Measurements from ENCODE around the gene RUVBL2.

Gene RUVBL2

DNA sequence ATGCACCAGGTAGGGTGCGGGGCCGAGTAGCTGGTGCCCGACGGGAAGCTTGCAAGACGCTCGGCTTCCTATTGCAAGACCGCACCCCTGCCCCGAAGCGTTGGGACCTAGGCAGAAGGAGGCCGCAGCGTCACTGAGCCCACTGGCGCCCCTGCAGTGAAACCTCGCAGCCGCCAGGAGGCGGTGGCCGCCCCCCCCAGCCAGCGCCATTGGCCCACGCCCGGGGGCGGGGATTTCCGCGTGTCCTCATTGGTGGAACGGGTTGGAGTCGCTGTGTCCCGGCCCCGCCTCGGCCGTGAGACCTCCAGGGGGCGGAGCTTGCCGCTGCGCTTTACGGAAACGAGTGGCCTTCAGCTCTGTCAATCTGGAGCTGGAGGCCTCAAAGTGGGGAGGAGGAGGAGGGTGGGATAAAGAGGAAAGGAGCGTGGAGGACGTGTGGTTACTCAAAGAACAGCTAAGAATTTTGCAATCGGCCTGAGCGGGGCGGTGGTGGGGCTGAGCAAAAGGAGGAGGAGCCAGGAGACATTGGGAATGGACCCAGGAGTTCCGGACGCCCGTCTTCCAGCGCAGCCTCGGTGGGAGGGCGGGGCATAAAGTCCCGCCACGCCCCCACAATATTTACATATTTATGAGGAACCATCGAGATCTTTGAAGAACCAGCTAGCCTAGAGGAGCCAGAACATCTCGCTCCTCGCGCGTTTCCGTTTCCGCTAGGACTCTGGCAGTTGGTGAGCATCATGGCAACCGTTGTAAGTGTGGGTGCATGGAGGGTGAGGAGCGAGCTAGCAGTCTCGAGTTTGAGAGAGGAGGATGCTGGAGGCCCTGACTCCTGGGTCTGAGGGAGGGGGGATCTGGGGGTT lies at the start of gene RUVBL2, which contains the start of gene GYS1:
Gene RUVBL2, plus strand, starts transcription at position 713 of the 860 bp plus-strand sequence. Its CDS starts 25 bp downstream, at position 738.
Gene GYS1, minus strand, starts transcription at position 135 of the 860 bp plus-strand sequence. CDS start 197 bp downstream, outside the sequence.
- no peaks in the 10 kb centered on the region for H3K9me3 ChIP-seq (ENCODE audit: control insufficient read depth, insufficient read depth, low read depth, low read length)
- H3K4me1 ChIP-seq (ENCODE audit: control insufficient read depth, insufficient read depth, low read length), result peaks cover 16% of the 10 kb centered on the region; the same call in 1 of the 2 replicates
- H3K9ac ChIP-seq (ENCODE audit: low read length), result peak within 1 kb of the TSS; percentile 81
- peaks cover 18% of the 10 kb centered on the region for H3K36me3 ChIP-seq (ENCODE audit: control insufficient read depth, insufficient read depth, low read length)
- peak within 1 kb of the TSS; percentile 98 for H3K4me3 ChIP-seq (ENCODE audit: low read depth, low read length)
- peak within 1 kb of the TSS; percentile 68; the same call in 1 of the 2 replicates for H3K27ac ChIP-seq (ENCODE audit: low read depth, low read length)
- no peaks in the 10 kb centered on the region for H3K27me3 ChIP-seq (ENCODE audit: control insufficient read depth, insufficient read depth, low read length)

GRCh38 chr19:48945415-48945814 lies 48.3 kb upstream of the RUVBL2 start:
- no peak overlapping the region for H3K27ac ChIP-seq (ENCODE audit: low read depth, low read length)
- H3K36me3 ChIP-seq (ENCODE audit: control insufficient read depth, insufficient read depth, low read length), result no peaks in the 10 kb centered on the region
- no peaks in the 10 kb centered on the region for H3K27me3 ChIP-seq (ENCODE audit: control insufficient read depth, insufficient read depth, low read length)
- no peak overlapping the region for H3K9ac ChIP-seq (ENCODE audit: low read length)
- H3K9me3 ChIP-seq (ENCODE audit: control insufficient read depth, insufficient read depth, low read depth, low read length), result no peaks in the 10 kb centered on the region
- H3K4me3 ChIP-seq (ENCODE audit: low read depth, low read length), result no peak overlapping the region
- H3K4me1 ChIP-seq (ENCODE audit: control insufficient read depth, insufficient read depth, low read length), result no peaks in the 10 kb centered on the region

DNA sequence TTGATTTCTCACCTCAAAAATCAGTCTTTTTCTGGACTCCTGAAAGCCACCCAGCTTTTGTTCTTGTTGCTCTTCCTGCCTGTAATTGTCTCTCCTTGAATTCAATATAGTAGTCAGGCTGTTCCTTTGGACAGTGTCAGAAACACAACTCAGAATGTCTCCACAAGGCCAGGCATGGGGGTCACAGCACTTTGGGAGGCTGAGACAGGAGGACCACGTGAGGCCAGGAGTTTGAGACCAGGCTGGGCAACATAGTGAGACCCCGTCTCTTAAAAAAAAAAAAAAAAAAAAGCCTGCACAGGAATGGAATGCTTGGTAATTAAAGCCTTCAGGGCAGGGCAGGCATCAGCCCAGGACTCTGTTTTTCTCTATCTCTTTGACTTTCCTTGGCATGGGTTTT lies 47.9 kb upstream of the RUVBL2 start:
- H3K36me3 ChIP-seq (ENCODE audit: control insufficient read depth, insufficient read depth, low read length), result no peaks in the 10 kb centered on the region
- H3K27me3 ChIP-seq (ENCODE audit: control insufficient read depth, insufficient read depth, low read length), result no peaks in the 10 kb centered on the region
- H3K4me1 ChIP-seq (ENCODE audit: control insufficient read depth, insufficient read depth, low read length), result no peaks in the 10 kb centered on the region
- H3K27ac ChIP-seq (ENCODE audit: low read depth, low read length), result no peak overlapping the region
- H3K9ac ChIP-seq (ENCODE audit: low read length), result no peak overlapping the region
- no peaks in the 10 kb centered on the region for H3K9me3 ChIP-seq (ENCODE audit: control insufficient read depth, insufficient read depth, low read depth, low read length)
- no peak overlapping the region for H3K4me3 ChIP-seq (ENCODE audit: low read depth, low read length)

DNA sequence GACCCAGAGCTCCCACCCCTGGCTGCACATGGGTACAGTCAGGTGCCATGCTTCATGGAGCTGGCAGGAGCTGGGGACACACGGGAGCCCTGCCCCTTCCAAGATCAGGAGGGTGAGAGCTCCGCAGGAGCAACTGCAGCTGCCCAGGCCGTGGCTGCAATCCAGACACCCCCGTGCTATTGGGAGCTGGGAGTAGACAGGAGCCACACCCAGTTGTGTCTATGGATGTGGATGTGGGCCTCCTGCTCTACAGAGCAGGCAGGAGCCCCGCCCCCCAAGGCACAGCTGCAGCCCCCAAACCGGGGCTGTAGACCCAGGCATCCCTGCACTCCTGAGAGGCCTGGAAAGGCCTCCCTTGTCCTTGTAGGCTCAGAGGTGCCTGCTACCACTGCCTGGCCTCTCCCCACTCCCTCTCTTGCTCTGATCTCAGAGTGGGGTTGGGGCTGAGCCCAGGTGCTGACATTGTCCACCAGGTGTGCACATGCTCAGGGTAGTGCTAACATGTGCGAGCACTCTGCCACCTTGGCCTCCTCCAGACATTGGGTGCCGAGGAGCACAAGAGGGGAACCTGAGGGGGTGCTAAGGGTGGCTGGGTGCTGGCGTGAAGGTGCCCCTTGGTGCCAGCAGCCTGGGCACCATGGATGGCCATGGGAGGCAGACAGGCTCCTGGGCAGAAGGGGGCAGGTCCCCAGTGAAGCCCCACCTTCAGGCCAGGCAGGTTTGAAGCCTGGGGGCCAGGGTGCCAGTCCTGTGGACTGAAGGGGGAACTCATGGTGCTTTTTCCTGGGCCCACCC lies 47.0 kb upstream of the RUVBL2 start:
- Histone ChIP-seq H3K9me3 (ENCODE audit: control insufficient read depth, insufficient read depth, low read depth, low read length) (no peaks in the 10 kb centered on the region), H3K27ac (ENCODE audit: low read depth, low read length) (no peak overlapping the region), H3K4me1 (ENCODE audit: control insufficient read depth, insufficient read depth, low read length) (no peaks in the 10 kb centered on the region), H3K36me3 (ENCODE audit: control insufficient read depth, insufficient read depth, low read length) (no peaks in the 10 kb centered on the region), H3K9ac (ENCODE audit: low read length) (no peak overlapping the region), H3K4me3 (ENCODE audit: low read depth, low read length) (no peak overlapping the region), H3K27me3 (ENCODE audit: control insufficient read depth, insufficient read depth, low read length) (no peaks in the 10 kb centered on the region)

- no peak overlapping the region for H3K9ac ChIP-seq (ENCODE audit: low read length)
- H3K9me3 ChIP-seq (ENCODE audit: control insufficient read depth, insufficient read depth, low read depth, low read length), result no peaks in the 10 kb centered on the region
- no peak overlapping the region for H3K27ac ChIP-seq (ENCODE audit: low read depth, low read length)
- no peaks in the 10 kb centered on the region for H3K4me1 ChIP-seq (ENCODE audit: control insufficient read depth, insufficient read depth, low read length)
- H3K36me3 ChIP-seq (ENCODE audit: control insufficient read depth, insufficient read depth, low read length), result no peaks in the 10 kb centered on the region
- H3K4me3 ChIP-seq (ENCODE audit: low read depth, low read length), result no peak overlapping the region
- no peaks in the 10 kb centered on the region for H3K27me3 ChIP-seq (ENCODE audit: control insufficient read depth, insufficient read depth, low read length)
These were observed 46.5 kb upstream of the RUVBL2 start for GRCh38 chr19:48947258-48947542.

DNA sequence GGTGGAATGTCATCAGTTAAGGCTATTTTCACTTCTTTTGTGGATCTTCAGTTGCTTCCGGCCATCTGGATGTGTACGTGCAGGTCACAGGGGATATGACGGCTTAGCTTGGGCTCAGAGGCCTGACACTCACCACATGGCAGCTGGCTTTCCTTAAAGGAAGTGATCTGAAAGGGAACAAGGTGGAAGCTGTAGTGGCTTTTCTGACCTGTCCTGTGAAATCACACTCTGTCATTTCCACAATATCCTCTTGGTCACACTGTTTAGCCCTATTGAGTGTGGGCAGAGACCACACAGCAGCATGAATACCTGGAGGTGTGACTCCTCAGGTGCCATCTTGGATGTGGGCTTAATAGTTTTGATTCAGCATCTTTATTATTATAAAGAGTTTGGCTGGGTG lies 43.5 kb upstream of the RUVBL2 start:
- Histone ChIP-seq H3K4me3 (ENCODE audit: low read depth, low read length) (no peak overlapping the region), H3K27ac (ENCODE audit: low read depth, low read length) (no peak overlapping the region), H3K4me1 (ENCODE audit: control insufficient read depth, insufficient read depth, low read length) (no peaks in the 10 kb centered on the region), H3K9me3 (ENCODE audit: control insufficient read depth, insufficient read depth, low read depth, low read length) (no peaks in the 10 kb centered on the region), H3K9ac (ENCODE audit: low read length) (no peak overlapping the region), H3K27me3 (ENCODE audit: control insufficient read depth, insufficient read depth, low read length) (no peaks in the 10 kb centered on the region), H3K36me3 (ENCODE audit: control insufficient read depth, insufficient read depth, low read length) (no peaks in the 10 kb centered on the region)

DNA sequence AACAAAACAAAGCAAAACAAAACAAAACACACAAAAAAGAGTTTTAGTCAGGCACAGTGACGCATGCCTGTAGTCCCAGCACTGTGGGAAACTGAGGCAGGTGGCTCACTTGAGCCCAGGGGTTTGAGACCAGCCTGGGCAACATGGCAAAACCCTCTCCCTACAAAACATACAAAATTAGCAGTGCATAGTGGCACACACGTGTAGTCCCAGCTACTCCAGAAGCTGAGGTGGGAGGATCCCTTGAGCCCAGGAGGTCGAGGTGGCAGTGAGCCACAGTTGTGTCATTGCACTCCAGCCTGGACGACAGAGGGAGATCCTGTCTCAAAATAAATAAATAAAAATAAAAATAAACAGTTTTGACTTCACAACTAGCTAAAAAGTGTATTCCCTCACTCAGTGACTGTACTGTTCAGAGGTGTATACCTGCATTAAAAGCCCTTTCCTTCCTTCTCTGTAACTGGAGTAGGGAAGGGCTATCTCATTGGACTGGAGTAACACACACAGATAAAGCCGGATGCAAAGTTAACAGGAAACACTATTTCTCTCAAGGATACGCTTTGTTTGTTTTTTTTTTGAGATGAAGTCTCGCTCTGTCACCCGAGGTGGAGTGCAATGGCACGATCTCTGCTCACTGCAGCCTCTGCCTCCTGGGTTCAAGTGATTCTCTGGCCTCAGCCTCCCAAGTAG lies 42.7 kb upstream of the RUVBL2 start:
- Histone ChIP-seq H3K36me3 (ENCODE audit: control insufficient read depth, insufficient read depth, low read length) (peaks cover 5% of the 10 kb centered on the region; the same call in 1 of the 2 replicates), H3K27me3 (ENCODE audit: control insufficient read depth, insufficient read depth, low read length) (no peaks in the 10 kb centered on the region), H3K9ac (ENCODE audit: low read length) (no peak overlapping the region), H3K4me3 (ENCODE audit: low read depth, low read length) (no peak overlapping the region), H3K9me3 (ENCODE audit: control insufficient read depth, insufficient read depth, low read depth, low read length) (no peaks in the 10 kb centered on the region), H3K27ac (ENCODE audit: low read depth, low read length) (no peak overlapping the region), H3K4me1 (ENCODE audit: control insufficient read depth, insufficient read depth, low read length) (peaks cover 7% of the 10 kb centered on the region)

DNA sequence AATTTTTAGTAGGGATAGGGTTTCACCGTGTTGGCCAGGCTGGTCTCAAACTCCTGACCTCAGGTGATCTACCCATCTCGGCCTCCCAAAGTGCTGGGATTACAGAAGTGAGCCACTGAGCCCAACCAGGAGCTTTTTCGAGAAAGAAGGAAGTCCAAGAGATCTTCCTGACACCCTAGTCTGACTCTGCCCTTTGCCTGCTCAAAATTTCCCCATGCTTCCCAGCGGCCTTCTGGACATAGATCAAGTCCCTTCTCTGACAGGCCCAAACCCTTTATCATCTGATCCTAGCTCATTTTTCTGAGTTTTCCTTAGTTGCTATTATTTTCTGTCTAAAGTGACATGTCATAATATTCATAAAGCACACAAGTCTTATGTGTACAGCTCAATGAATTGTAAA lies 40.5 kb upstream of the RUVBL2 start:
- peaks cover 20% of the 10 kb centered on the region for H3K36me3 ChIP-seq (ENCODE audit: control insufficient read depth, insufficient read depth, low read length)
- no peak overlapping the region for H3K4me3 ChIP-seq (ENCODE audit: low read depth, low read length)
- H3K27ac ChIP-seq (ENCODE audit: low read depth, low read length), result no peak overlapping the region
- no peaks in the 10 kb centered on the region for H3K27me3 ChIP-seq (ENCODE audit: control insufficient read depth, insufficient read depth, low read length)
- H3K4me1 ChIP-seq (ENCODE audit: control insufficient read depth, insufficient read depth, low read length), result peaks cover 10% of the 10 kb centered on the region
- no peaks in the 10 kb centered on the region for H3K9me3 ChIP-seq (ENCODE audit: control insufficient read depth, insufficient read depth, low read depth, low read length)
- no peak overlapping the region for H3K9ac ChIP-seq (ENCODE audit: low read length)

- Histone ChIP-seq H3K27me3 (ENCODE audit: control insufficient read depth, insufficient read depth, low read length) (no peaks in the 10 kb centered on the region), H3K36me3 (ENCODE audit: control insufficient read depth, insufficient read depth, low read length) (peaks cover 26% of the 10 kb centered on the region), H3K4me1 (ENCODE audit: control insufficient read depth, insufficient read depth, low read length) (peaks cover 10% of the 10 kb centered on the region), H3K4me3 (ENCODE audit: low read depth, low read length) (peak overlapping the region; percentile 92), H3K27ac (ENCODE audit: low read depth, low read length) (no peak overlapping the region; the same call in 1 of the 2 replicates), H3K9me3 (ENCODE audit: control insufficient read depth, insufficient read depth, low read depth, low read length) (no peaks in the 10 kb centered on the region), H3K9ac (ENCODE audit: low read length) (peak overlapping the region; percentile 8)
These were observed 39.6 kb upstream of the RUVBL2 start for GRCh38 chr19:48953990-48954594.

- Histone ChIP-seq H3K27ac (ENCODE audit: low read depth, low read length) (peak within 1 kb of the TSS; percentile 96), H3K27me3 (ENCODE audit: control insufficient read depth, insufficient read depth, low read length) (no peaks in the 10 kb centered on the region), H3K9me3 (ENCODE audit: control insufficient read depth, insufficient read depth, low read depth, low read length) (no peaks in the 10 kb centered on the region), H3K36me3 (ENCODE audit: control insufficient read depth, insufficient read depth, low read length) (peaks cover 27% of the 10 kb centered on the region), H3K4me3 (ENCODE audit: low read depth, low read length) (peak within 1 kb of the TSS; percentile 92), H3K9ac (ENCODE audit: low read length) (peak within 1 kb of the TSS; percentile 99), H3K4me1 (ENCODE audit: control insufficient read depth, insufficient read depth, low read length) (peaks cover 10% of the 10 kb centered on the region)
These were observed 38.9 kb upstream of the RUVBL2 start, which contains the start of gene BAX for GRCh38 chr19:48954595-48955307. Gene BAX, plus strand, starts transcription at chr19:48954875. Its CDS starts 54 bp downstream, at chr19:48954929.

All from HUES6 (cell line).